ENCODE measurements around the gene TBL1XR1.

GRCh38 chr3:177199206-177199760 lies 2.0 kb upstream of the TBL1XR1 start:
- no peak for TF ChIP-seq GATA2 (IDR thresholded peaks at IDR 0.05; ENCODE audit: low read depth, low read length)
- TF ChIP-seq GATA3 (IDR thresholded peaks at IDR 0.05; ENCODE audit: low read depth, low read length) = no peak

Data from SH-SY5Y (cell line).